WTC11 (cell line): ENCODE measurements around the gene RILPL1. TPM values are rescaled to one million over a fixed set of nuclear protein-coding genes. Genes with fewer than 3 reads are reported as not detected.

Source experiments
- ATAC-seq: fragments of 200-7000 bp; cut with Tn5 transposase; 2 replicates; pipeline ENCODE4 v1.10.0; 2021; ENCODE audit warnings: mild to moderate bottlenecking, moderate library complexity
- CTCF ChIA-PET: fragments of 300-600 bp; sonication (Branson Sonifier 250); formaldehyde crosslinking; loops from one replicate; lab custom pipeline; 2021; ENCODE audit warnings: antibody characterized with exemption; lab: Charles Lee
- POLR2A ChIA-PET: fragments of 350-600 bp; sonication (Branson Sonifier 250); formaldehyde crosslinking; loops from one replicate; lab custom pipeline; 2021; ENCODE audit warnings: antibody characterized with exemption; lab: Charles Lee
- DNase-seq: peaks from one replicate; pipeline ENCODE4 v3.0.0; 2021; ENCODE audit warnings: low spot score
- H3K27ac Mint-ChIP-seq: 2 replicates; pipeline ENCODE4 v1.8.0; 2021; ENCODE audit warnings: mixed read lengths
- H3K27me3 Mint-ChIP-seq: 2 replicates; pipeline ENCODE4 v1.8.0; 2021; ENCODE audit warnings: low read depth, mild to moderate bottlenecking, moderate library complexity, mixed read lengths
- H3K36me3 Mint-ChIP-seq: 2 replicates; pipeline ENCODE4 v1.8.0; 2021; ENCODE audit warnings: mixed read lengths
- H3K4me1 Mint-ChIP-seq: 2 replicates; pipeline ENCODE4 v1.8.0; 2022; ENCODE audit warnings: mixed read lengths
- H3K4me3 Mint-ChIP-seq: 2 replicates; pipeline ENCODE4 v1.8.0; 2021; ENCODE audit warnings: mild to moderate bottlenecking, moderate library complexity, mixed read lengths
- H3K9me3 Mint-ChIP-seq: 2 replicates; pipeline ENCODE4 v1.8.0; 2021; ENCODE audit warnings: mixed read lengths
- ARID4B ChIP-seq: sonication (generic); formaldehyde crosslinking; IDR thresholded peaks from 2 replicates; pipeline ENCODE4 v1.8.0; 2023; ENCODE audit warnings: missing genetic modification reagents, mild to moderate bottlenecking, borderline replicate concordance
- CDX4 ChIP-seq: fragments of 250-450 bp; sonication (Bioruptor Pico); IDR thresholded peaks from 2 replicates; pipeline ENCODE4 v1.9.0; 2021; ENCODE audit warnings: moderate library complexity, mild to moderate bottlenecking, inconsistent platforms, borderline replicate concordance
- CREM ChIP-seq: sonication (generic); formaldehyde crosslinking; IDR thresholded peaks from 2 replicates; pipeline ENCODE4 v1.8.1; 2022; ENCODE audit warnings: mild to moderate bottlenecking, missing genetic modification reagents, moderate library complexity
- E2F4 ChIP-seq: sonication (generic); formaldehyde crosslinking; IDR thresholded peaks from 2 replicates; pipeline ENCODE4 v1.8.1; 2022; ENCODE audit warnings: low read depth, mild to moderate bottlenecking, moderate library complexity, missing genetic modification reagents, borderline replicate concordance
- ELF4 ChIP-seq: sonication (generic); formaldehyde crosslinking; IDR thresholded peaks from 2 replicates; pipeline ENCODE4 v1.8.1; 2022; ENCODE audit warnings: low read depth, mild to moderate bottlenecking, moderate library complexity, missing genetic modification reagents
- ETV6 ChIP-seq: sonication (generic); formaldehyde crosslinking; IDR thresholded peaks from 2 replicates; pipeline ENCODE4 v1.8.1; 2022; ENCODE audit warnings: mild to moderate bottlenecking, missing genetic modification reagents
- FOXK1 ChIP-seq: sonication (generic); formaldehyde crosslinking; IDR thresholded peaks from 2 replicates; pipeline ENCODE4 v1.8.0; 2022; ENCODE audit warnings: mild to moderate bottlenecking, moderate library complexity, missing genetic modification reagents
- GABPB1 ChIP-seq: sonication (generic); formaldehyde crosslinking; IDR thresholded peaks from 2 replicates; pipeline ENCODE4 v1.8.1; 2023; ENCODE audit warnings: mild to moderate bottlenecking, missing genetic modification reagents
- GTF2I ChIP-seq: fragments of 250-450 bp; sonication (Bioruptor Pico); conservative IDR thresholded peaks from 2 replicates; pipeline ENCODE4 v1.4.0; 2021; ENCODE audit warnings: mild to moderate bottlenecking
- IRF1 ChIP-seq: sonication (generic); formaldehyde crosslinking; IDR thresholded peaks from 2 replicates; pipeline ENCODE4 v1.8.0; 2023; ENCODE audit warnings: missing genetic modification reagents
- JUN ChIP-seq: sonication (generic); formaldehyde crosslinking; IDR thresholded peaks from 2 replicates; pipeline ENCODE4 v1.8.0; 2023; ENCODE audit warnings: mild to moderate bottlenecking, missing genetic modification reagents
- KAT7 ChIP-seq: sonication (generic); formaldehyde crosslinking; IDR thresholded peaks from 2 replicates; pipeline ENCODE4 v1.8.1; 2023; ENCODE audit warnings: missing genetic modification reagents, mild to moderate bottlenecking, borderline replicate concordance
- MAX ChIP-seq: sonication (generic); formaldehyde crosslinking; IDR thresholded peaks from 2 replicates; pipeline ENCODE4 v1.8.0; 2022; ENCODE audit warnings: mild to moderate bottlenecking, missing genetic modification reagents
- NFE2L1 ChIP-seq: sonication (generic); formaldehyde crosslinking; IDR thresholded peaks from 2 replicates; pipeline ENCODE4 v1.8.1; 2023; ENCODE audit warnings: missing genetic modification reagents
- NFYB ChIP-seq: sonication (generic); formaldehyde crosslinking; conservative IDR thresholded peaks from 2 replicates; pipeline ENCODE4 v1.8.0; 2022; ENCODE audit warnings: low read depth, missing genetic modification reagents
- PREB ChIP-seq: sonication (generic); formaldehyde crosslinking; IDR thresholded peaks from 2 replicates; pipeline ENCODE4 v1.8.1; 2022; ENCODE audit warnings: mild to moderate bottlenecking, missing genetic modification reagents, moderate library complexity, borderline replicate concordance
- USF1 ChIP-seq: sonication (generic); formaldehyde crosslinking; IDR thresholded peaks from 2 replicates; pipeline ENCODE4 v1.8.0; 2022; ENCODE audit warnings: mild to moderate bottlenecking, missing genetic modification reagents
- ZNF138 ChIP-seq: sonication (generic); formaldehyde crosslinking; conservative IDR thresholded peaks from 2 replicates; pipeline ENCODE4 v1.8.1; 2022; ENCODE audit warnings: mild to moderate bottlenecking, moderate library complexity, missing genetic modification reagents
- ZNF281 ChIP-seq: sonication (generic); formaldehyde crosslinking; IDR thresholded peaks from 2 replicates; pipeline ENCODE4 v1.8.0; 2023; ENCODE audit warnings: mild to moderate bottlenecking, missing genetic modification reagents
- ZNF416 ChIP-seq: fragments of 250-450 bp; sonication (Bioruptor Pico); IDR thresholded peaks from 2 replicates; pipeline ENCODE4 v1.9.0; 2021; ENCODE audit warnings: mild to moderate bottlenecking, inconsistent platforms
- ZNF512 ChIP-seq: sonication (generic); formaldehyde crosslinking; IDR thresholded peaks from 2 replicates; pipeline ENCODE4 v1.8.1; 2022; ENCODE audit warnings: missing genetic modification reagents, borderline replicate concordance
- ZNF671 ChIP-seq: fragments of 250-450 bp; sonication (Bioruptor Pico); IDR thresholded peaks from 2 replicates; pipeline ENCODE4 v1.8.0; 2021; ENCODE audit warnings: mild to moderate bottlenecking
- total RNA-seq: library from RNA; stranded (reverse); gene quantifications from 3 replicates; pipeline ENCODE4 v1.2.3, GENCODE V29; 2021

The RILPL1 gene
- total RNA-seq, 1 experiment from 2014 or later, result 8.2 TPM

- TF ChIP-seq ZNF281 (CRISPR knock-in tag) (no peak), ZNF671 (CRISPR knock-in tag) (no peak), ZNF138 (CRISPR knock-in tag) (no peak), PREB (CRISPR knock-in tag) (no peak), MAX (CRISPR knock-in tag) (no peak), GABPB1 (CRISPR knock-in tag) (no peak), CREM (CRISPR knock-in tag) (no peak), E2F4 (CRISPR knock-in tag) (no peak)
Observed at GRCh38 chr12:123506843-123507236, 26.7 kb downstream of the RILPL1 start (continued).

- ChIA-PET POLR2A (no interaction called here), CTCF (interaction anchor here (0.5 kb wide), 1 partner anchor 78 kb away, joined by 3 read pairs; no protein-coding TSS in a partner anchor)
- DNase-seq (no peak), ATAC-seq (no peak; the same call in 1 of the 2 replicates)
- no peaks in the 10 kb centered on the region for H3K9me3 Mint-ChIP-seq
- 0 out of 2 replicates have a peak overlapping the region, but pooled peaks have one; percentile 25 for H3K27ac Mint-ChIP-seq
- no peak overlapping the region for H3K4me3 Mint-ChIP-seq
- H3K4me1 Mint-ChIP-seq, result no peaks in the 10 kb centered on the region
- no peaks in the 10 kb centered on the region for H3K36me3 Mint-ChIP-seq
- H3K27me3 Mint-ChIP-seq, result no peaks in the 10 kb centered on the region
- TF ChIP-seq KAT7 (CRISPR knock-in tag) (no peak), GABPB1 (CRISPR knock-in tag) (no peak), ZNF416 (CRISPR knock-in tag) (no peak), GTF2I (CRISPR knock-in tag) (no peak), USF1 (CRISPR knock-in tag) (no peak), CDX4 (CRISPR knock-in tag) (no peak), FOXK1 (CRISPR knock-in tag) (no peak), ELF4 (CRISPR knock-in tag) (no peak), ETV6 (no peak), JUN (CRISPR knock-in tag) (no peak), ARID4B (CRISPR knock-in tag) (no peak), ZNF512 (CRISPR knock-in tag) (no peak), IRF1 (no peak), NFE2L1 (CRISPR knock-in tag) (no peak), NFYB (no peak)
Observed at GRCh38 chr12:123506059-123506842, 27.3 kb downstream of the RILPL1 start.
